HL-60 (cell line): ENCODE measurements around the gene CDC42EP3.

Experiments
- POLR2AphosphoS5 ChIP-seq: IDR thresholded peaks from 2 replicates; pipeline ENCODE4 v1.6.1; 2012; ENCODE audit warnings: low read depth
- TF ChIP-seq, protein P1 (sequence below): IDR thresholded peaks from one replicate; pipeline ENCODE4 v1.5.1; 2011; ENCODE audit warnings: low read length, control low read depth, inconsistent platforms; ENCODE audit not compliant: insufficient read depth

- TF ChIP-seq, protein P1, sequence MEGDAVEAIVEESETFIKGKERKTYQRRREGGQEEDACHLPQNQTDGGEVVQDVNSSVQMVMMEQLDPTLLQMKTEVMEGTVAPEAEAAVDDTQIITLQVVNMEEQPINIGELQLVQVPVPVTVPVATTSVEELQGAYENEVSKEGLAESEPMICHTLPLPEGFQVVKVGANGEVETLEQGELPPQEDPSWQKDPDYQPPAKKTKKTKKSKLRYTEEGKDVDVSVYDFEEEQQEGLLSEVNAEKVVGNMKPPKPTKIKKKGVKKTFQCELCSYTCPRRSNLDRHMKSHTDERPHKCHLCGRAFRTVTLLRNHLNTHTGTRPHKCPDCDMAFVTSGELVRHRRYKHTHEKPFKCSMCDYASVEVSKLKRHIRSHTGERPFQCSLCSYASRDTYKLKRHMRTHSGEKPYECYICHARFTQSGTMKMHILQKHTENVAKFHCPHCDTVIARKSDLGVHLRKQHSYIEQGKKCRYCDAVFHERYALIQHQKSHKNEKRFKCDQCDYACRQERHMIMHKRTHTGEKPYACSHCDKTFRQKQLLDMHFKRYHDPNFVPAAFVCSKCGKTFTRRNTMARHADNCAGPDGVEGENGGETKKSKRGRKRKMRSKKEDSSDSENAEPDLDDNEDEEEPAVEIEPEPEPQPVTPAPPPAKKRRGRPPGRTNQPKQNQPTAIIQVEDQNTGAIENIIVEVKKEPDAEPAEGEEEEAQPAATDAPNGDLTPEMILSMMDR: no peak
- TF ChIP-seq POLR2AphosphoS5: no peak
Measured at GRCh38 chr2:37663390-37663789, 8.1 kb downstream of the CDC42EP3 start.
